Astrocyte (in vitro differentiated cells and primary cell): ENCODE data around the gene RUNX3.

Source experiments
- CTCF ChIP-seq: IDR thresholded peaks from 2 replicates; pipeline ENCODE4 v1.5.1; 2011; ENCODE audit warnings: low read depth, mild to moderate bottlenecking, inconsistent platforms, low read length, moderate library complexity; ENCODE audit not compliant: insufficient read depth
- EZH2 ChIP-seq: IDR thresholded peaks from 2 replicates; pipeline ENCODE4 v1.6.1; 2012; ENCODE audit warnings: mild to moderate bottlenecking, low read length, inconsistent platforms; ENCODE audit not compliant: insufficient read depth

- TF ChIP-seq CTCF = no peak
- no peak for TF ChIP-seq EZH2
These were observed 34.9 kb upstream of the RUNX3 start for GRCh38 chr1:24964811-24965570.
